ENCODE data around the gene SH3BP1. TPM values are rescaled to one million over a fixed set of nuclear protein-coding genes. Genes with fewer than 3 reads are reported as not detected.
A peak's percentile ranks its signal among the peaks of the same experiment; 100 is the strongest.

The SH3BP1 gene
- total and polyA plus RNA-seq, 2 of the 13 experiments (the other 11 are each of a cell fraction or from before 2014, with no cell fraction given): 8.4 to 18.5 TPM

GRCh38 chr22:37607010-37607934 lies 32.2 kb upstream of the SH3BP1 start (continued):
- TF ChIP-seq ZNF720 (CRISPR knock-in tag; IDR thresholded peaks at IDR 0.05): no peak
- TF ChIP-seq ZNF362 (CRISPR knock-in tag; IDR thresholded peaks at IDR 0.05; ENCODE audit: borderline replicate concordance): peak; percentile 87
- no peak for TF ChIP-seq ZNF672 (CRISPR knock-in tag; IDR thresholded peaks at IDR 0.05)
- no peak for TF ChIP-seq BCLAF1 (IDR thresholded peaks at IDR 0.05)
- TF ChIP-seq MXD4 (CRISPR knock-in tag; IDR thresholded peaks at IDR 0.05): 0 out of 2 replicates have a peak, but pooled peaks have one; percentile 24
- peak; percentile 77 for TF ChIP-seq GATAD2A (CRISPR knock-in tag; IDR thresholded peaks at IDR 0.05)
- TF ChIP-seq CC2D1A (CRISPR knock-in tag; IDR thresholded peaks at IDR 0.05): no peak
- TF ChIP-seq SIN3B (IDR thresholded peaks at IDR 0.05; ENCODE audit: low read length): no peak
- no peak for TF ChIP-seq RBM22 (optimal IDR thresholded peaks at IDR 0.05; ENCODE audit: low read length)
- no peak for TF ChIP-seq ZNF780A (CRISPR knock-in tag; IDR thresholded peaks at IDR 0.05)
- TF ChIP-seq ZNF737 (CRISPR knock-in tag; IDR thresholded peaks at IDR 0.05; ENCODE audit: borderline replicate concordance): no peak
- no peak for TF ChIP-seq ZNF276 (CRISPR knock-in tag; IDR thresholded peaks at IDR 0.05; ENCODE audit: low read depth)
- no peak for TF ChIP-seq KLF13 (CRISPR knock-in tag; IDR thresholded peaks at IDR 0.05)
- TF ChIP-seq SNRNP70 (IDR thresholded peaks at IDR 0.05; ENCODE audit: low read depth, low read length): no peak
- no peak for TF ChIP-seq ZNF282 (IDR thresholded peaks at IDR 0.05; ENCODE audit: partially characterized antibody)
- no peak for TF ChIP-seq BORCS8-MEF2B (CRISPR knock-in tag; IDR thresholded peaks at IDR 0.05)
- no peak for TF ChIP-seq HNF1B (CRISPR knock-in tag; IDR thresholded peaks at IDR 0.05)
- TF ChIP-seq SPEN (CRISPR knock-in tag; IDR thresholded peaks at IDR 0.05; ENCODE audit: low read depth): peak; percentile 43; the same call in 1 of the 2 replicates
- no peak for TF ChIP-seq ZNF235 (CRISPR knock-in tag; IDR thresholded peaks at IDR 0.05; ENCODE audit: borderline replicate concordance)
- TF ChIP-seq ZNF546 (CRISPR knock-in tag; conservative IDR thresholded peaks at IDR 0.05): no peak
- no peak for TF ChIP-seq SIX1 (CRISPR knock-in tag; IDR thresholded peaks at IDR 0.05; ENCODE audit: borderline replicate concordance)
- peak; percentile 36; the same call in 1 of the 2 replicates for TF ChIP-seq ELF1 (CRISPR knock-in tag; IDR thresholded peaks at IDR 0.05)
- TF ChIP-seq ZNF121 (CRISPR knock-in tag; IDR thresholded peaks at IDR 0.05): 0 out of 2 replicates have a peak, but pooled peaks have one; percentile 62

Data from HepG2 (cell line).